Common myeloid progenitor, CD34-positive (primary cell): ENCODE data around the gene RTN3.

Source experiments
- CTCF ChIA-PET: fragments of 350-600 bp; sonication (Branson Sonifier 250); formaldehyde crosslinking; loops from one replicate; lab custom pipeline; 2021; ENCODE audit warnings: antibody characterized with exemption; lab: Charles Lee
- POLR2A ChIA-PET: fragments of 350-600 bp; sonication (Branson Sonifier 250); formaldehyde crosslinking; loops from one replicate; lab custom pipeline; 2021; ENCODE audit warnings: antibody characterized with exemption; lab: Charles Lee
- DNase-seq, 3 donors: peaks; one replicate each; pipeline versions ENCODE4 v3.0.0 to v3.0.0-alpha.2; 2013
- H3K27ac ChIP-seq, 2 experiments: 1 replicate in 1 of 2; 2 replicates in 1 of 2; pipeline ENCODE4 v1.7.0; 2013; ENCODE audit warnings: inconsistent platforms in 2 of 2, low read length in 2 of 2, mild to moderate bottlenecking in 2 of 2, low read depth in 1 of 2, moderate library complexity in 1 of 2; ENCODE audit not compliant: severe bottlenecking in 2 of 2, insufficient read depth in 1 of 2, poor library complexity in 1 of 2
- H3K27me3 ChIP-seq, 5 experiments: replicated peaks in 2 of 5; 1 replicate in 3 of 5; 2 replicates in 2 of 5; pipeline versions ENCODE4 v1.6.1 to v1.7.0; 2013; ENCODE audit warnings: low read length in 4 of 5, mild to moderate bottlenecking in 2 of 5, moderate library complexity in 2 of 5, inconsistent platforms in 1 of 5; ENCODE audit not compliant: insufficient read depth in 5 of 5, control insufficient read depth in 4 of 5
- H3K36me3 ChIP-seq, 4 experiments: 1 replicate in 2 of 4; 2 replicates in 2 of 4; pipeline versions ENCODE4 v1.6.1 to v1.7.0; 2013; ENCODE audit warnings: low read length in 3 of 4, control low read depth in 1 of 4, mild to moderate bottlenecking in 1 of 4; ENCODE audit not compliant: control insufficient read depth in 4 of 4, insufficient read depth in 4 of 4
- H3K4me1 ChIP-seq, 4 experiments: 1 replicate in 3 of 4; 2 replicates in 1 of 4; pipeline versions ENCODE4 v1.6.1 to v1.7.1; 2013; ENCODE audit warnings: low read length in 3 of 4, mild to moderate bottlenecking in 3 of 4, control low read depth in 1 of 4, inconsistent platforms in 1 of 4, moderate library complexity in 1 of 4; ENCODE audit not compliant: control insufficient read depth in 4 of 4, insufficient read depth in 4 of 4; ENCODE audit errors: control extremely low read depth in 1 of 4
- H3K4me3 ChIP-seq, 7 experiments: 1 replicate in 4 of 7; 2 replicates in 3 of 7; pipeline versions ENCODE4 v1.5.1 to v1.7.0; 2013; ENCODE audit warnings: mild to moderate bottlenecking in 7 of 7, low read length in 6 of 7, moderate library complexity in 6 of 7, inconsistent platforms in 2 of 7, low read depth in 2 of 7, control low read depth in 1 of 7; ENCODE audit not compliant: insufficient read depth in 4 of 7, control insufficient read depth in 1 of 7; ENCODE audit errors: extremely low read depth in 1 of 7
- H3K9me3 ChIP-seq, 5 experiments: 1 replicate in 4 of 5; 2 replicates in 1 of 5; pipeline versions ENCODE4 v1.6.1 to v1.7.1; 2013; ENCODE audit warnings: low read length in 4 of 5, mild to moderate bottlenecking in 2 of 5, inconsistent platforms in 1 of 5, low read depth in 1 of 5, moderate library complexity in 1 of 5; ENCODE audit not compliant: control insufficient read depth in 4 of 5, insufficient read depth in 2 of 5; ENCODE audit errors: control extremely low read depth in 1 of 5
- WGBS: methylation state at CpG from one replicate; pipeline ENCODE4 v1.1.5; 2013; ENCODE audit not compliant: insufficient coverage; 5-methylcytosine and 5-hydroxymethylcytosine counted together

Gene RTN3

GRCh38 chr11:63779039-63779438, 97.7 kb downstream of the RTN3 start:
- no peak overlapping the region for H3K27ac ChIP-seq
- ChIA-PET POLR2A (no interaction called here), CTCF (interaction anchor here (1.0 to 1.5 kb wide), 3 partner anchors 10 to 167 kb away, joined by 3 to 5 read pairs (median 4); partner anchors contain the start of gene ZFTA)
- H3K36me3 ChIP-seq: no peaks in the 10 kb centered on the region
- WGBS: no CpG with 5 or more reads among the region's 2 CpGs
- H3K9me3 ChIP-seq: no peaks in the 10 kb centered on the region
- H3K4me3 ChIP-seq: no peak overlapping the region
- H3K4me1 ChIP-seq: no peaks in the 10 kb centered on the region
- no peaks in the 10 kb centered on the region for H3K27me3 ChIP-seq
- DNase-seq: no peak

GRCh38 chr11:63782749-63783148, 101.4 kb downstream of the RTN3 start:
- ChIA-PET CTCF (interaction anchor here (1.9 to 2.0 kb wide), 2 partner anchors 9 to 15 kb away, joined by 4 to 5 read pairs; no protein-coding TSS in a partner anchor), POLR2A (no interaction called here)
- no peaks in the 10 kb centered on the region for H3K36me3 ChIP-seq
- H3K9me3 ChIP-seq: no peaks in the 10 kb centered on the region
- H3K27ac ChIP-seq: no peak overlapping the region
- no peak for DNase-seq
- WGBS: 100% methylated on average over 4 of the region's 6 CpGs
- no peak overlapping the region for H3K4me3 ChIP-seq
- H3K27me3 ChIP-seq: no peaks in the 10 kb centered on the region
- no peaks in the 10 kb centered on the region for H3K4me1 ChIP-seq

- WGBS: 57% methylated on average over 3 of the region's 7 CpGs
- ChIA-PET POLR2A (no interaction called here), CTCF (interaction anchor here (0.7 to 2.0 kb wide), 4 partner anchors 10 to 52 kb away, joined by 3 to 5 read pairs (median 4); no protein-coding TSS in a partner anchor)
- H3K4me3 ChIP-seq: no peak overlapping the region
- H3K4me1 ChIP-seq: no peaks in the 10 kb centered on the region
- no peak overlapping the region for H3K27ac ChIP-seq
- no peak for DNase-seq
- H3K27me3 ChIP-seq: no peaks in the 10 kb centered on the region
- H3K9me3 ChIP-seq: no peaks in the 10 kb centered on the region
- no peaks in the 10 kb centered on the region for H3K36me3 ChIP-seq
Measured at GRCh38 chr11:63783925-63784592, 102.8 kb downstream of the RTN3 start.

GRCh38 chr11:63785823-63786222, 104.5 kb downstream of the RTN3 start:
- WGBS: 83% methylated on average over 1 of the region's 1 CpG
- no peak for DNase-seq
- Histone ChIP-seq H3K27ac (no peak overlapping the region), H3K36me3 (no peaks in the 10 kb centered on the region), H3K4me1 (no peaks in the 10 kb centered on the region), H3K27me3 (no peaks in the 10 kb centered on the region), H3K9me3 (no peaks in the 10 kb centered on the region), H3K4me3 (no peak overlapping the region)
- ChIA-PET POLR2A (no interaction called here), CTCF (no interaction called here)

- POLR2A ChIA-PET: no interaction called here
- H3K9me3 ChIP-seq: peaks cover 0 to 16% (median 8%) of the 10 kb centered on the region in 5 experiments
- no peaks in the 10 kb centered on the region for H3K4me1 ChIP-seq
- CTCF ChIA-PET: no interaction called here
- no peaks in the 10 kb centered on the region for H3K36me3 ChIP-seq
- WGBS: 100% methylated on average over 2 of the region's 6 CpGs
- no peak overlapping the region for H3K4me3 ChIP-seq
- H3K27me3 ChIP-seq: no peaks in the 10 kb centered on the region
- DNase-seq: peak in 1 of 3 donors; percentile 15
- no peak overlapping the region for H3K27ac ChIP-seq
Measured at GRCh38 chr11:63791495-63792167, 110.3 kb downstream of the RTN3 start.

GRCh38 chr11:63793161-63793560, 111.9 kb downstream of the RTN3 start:
- POLR2A ChIA-PET: no interaction called here
- no peak for DNase-seq
- H3K4me1 ChIP-seq: no peaks in the 10 kb centered on the region
- peaks cover 0 to 16% (median 8%) of the 10 kb centered on the region in 5 experiments for H3K9me3 ChIP-seq
- H3K4me3 ChIP-seq: no peak overlapping the region
- H3K27ac ChIP-seq: no peak overlapping the region
- no peaks in the 10 kb centered on the region for H3K27me3 ChIP-seq
- H3K36me3 ChIP-seq: no peaks in the 10 kb centered on the region
- CTCF ChIA-PET: no interaction called here

- no peak overlapping the region for H3K27ac ChIP-seq
- POLR2A ChIA-PET: interaction anchor here (0.7 kb wide), 1 partner anchor 10 kb away, joined by 6 read pairs; no protein-coding TSS in a partner anchor
- H3K36me3 ChIP-seq: no peaks in the 10 kb centered on the region
- 61% methylated on average over 10 of the region's 11 CpGs for WGBS
- DNase-seq: no peak
- H3K4me1 ChIP-seq: no peaks in the 10 kb centered on the region
- CTCF ChIA-PET: no interaction called here
- H3K27me3 ChIP-seq: no peaks in the 10 kb centered on the region
- H3K9me3 ChIP-seq: peaks cover 0 to 16% (median 8%) of the 10 kb centered on the region in 5 experiments
- no peak overlapping the region for H3K4me3 ChIP-seq
Measured at GRCh38 chr11:63795066-63795465, 113.8 kb downstream of the RTN3 start.
